ENCODE measurements around the gene INPPL1.

DNA sequence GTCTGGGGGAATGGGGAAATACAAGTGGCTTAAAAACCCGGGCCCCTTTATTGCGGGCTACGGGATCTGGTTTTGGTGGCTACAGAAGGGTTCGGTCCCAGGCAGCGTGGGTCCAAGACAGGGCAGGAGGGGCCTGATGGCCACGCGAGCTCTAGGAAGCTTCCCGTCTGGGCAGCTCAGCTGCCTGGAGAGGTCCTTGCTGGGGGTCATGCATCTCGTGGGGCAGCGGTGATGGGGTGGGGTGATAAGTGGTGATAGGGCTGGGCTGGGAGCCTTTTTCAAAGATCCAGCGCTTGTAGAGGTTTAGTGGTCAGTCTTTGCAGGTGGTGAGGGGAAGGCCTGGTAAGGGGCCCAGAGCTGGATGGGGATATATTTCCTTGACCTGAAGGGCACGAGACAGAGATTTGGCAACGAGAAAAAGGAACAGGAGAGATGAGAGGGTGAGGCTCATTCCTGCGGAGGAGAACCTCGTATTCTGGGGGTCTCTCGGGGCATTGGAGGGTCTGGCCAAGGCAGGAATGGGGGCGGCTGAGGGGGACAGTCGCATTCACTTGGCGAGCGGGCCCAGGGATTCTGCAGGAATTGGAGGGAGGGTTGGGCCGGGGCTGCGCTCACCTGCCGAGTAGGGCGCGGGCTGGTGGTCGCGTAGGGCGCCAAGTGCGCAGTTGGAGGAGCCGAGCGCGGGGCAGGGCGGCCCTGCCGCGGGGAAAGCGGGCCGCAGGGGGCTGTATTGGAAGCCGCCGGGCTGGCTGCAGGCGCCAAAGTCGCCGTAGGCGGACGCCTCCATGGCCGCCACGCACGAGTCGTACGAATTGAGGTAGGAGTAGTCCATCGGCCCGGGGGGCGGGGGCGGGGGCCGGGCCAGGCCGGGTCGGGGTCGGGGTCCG, 18.8 kb downstream of the INPPL1 start:
- TF ChIP-seq MXI1 (IDR thresholded peaks at IDR 0.05; ENCODE audit: low read depth, low read length) (no peak), POLR2A (IDR thresholded peaks at IDR 0.05; ENCODE audit: low read depth, low read length) (no peak), EZH2 (IDR thresholded peaks at IDR 0.05; ENCODE audit: borderline replicate concordance, control insufficient read depth, low read depth, low read length) (no peak), RAD21 (IDR thresholded peaks at IDR 0.05; ENCODE audit: insufficient read depth, low read depth, low read length) (no peak), YY1 (IDR thresholded peaks at IDR 0.05; ENCODE audit: low read depth, low read length) (no peak)
